Measurements from ENCODE around the gene CLNK.

GRCh38 chr4:10457255-10457801, 227.2 kb downstream of the CLNK start, which contains the start of gene ZNF518B:
- TF ChIP-seq, protein P1, sequence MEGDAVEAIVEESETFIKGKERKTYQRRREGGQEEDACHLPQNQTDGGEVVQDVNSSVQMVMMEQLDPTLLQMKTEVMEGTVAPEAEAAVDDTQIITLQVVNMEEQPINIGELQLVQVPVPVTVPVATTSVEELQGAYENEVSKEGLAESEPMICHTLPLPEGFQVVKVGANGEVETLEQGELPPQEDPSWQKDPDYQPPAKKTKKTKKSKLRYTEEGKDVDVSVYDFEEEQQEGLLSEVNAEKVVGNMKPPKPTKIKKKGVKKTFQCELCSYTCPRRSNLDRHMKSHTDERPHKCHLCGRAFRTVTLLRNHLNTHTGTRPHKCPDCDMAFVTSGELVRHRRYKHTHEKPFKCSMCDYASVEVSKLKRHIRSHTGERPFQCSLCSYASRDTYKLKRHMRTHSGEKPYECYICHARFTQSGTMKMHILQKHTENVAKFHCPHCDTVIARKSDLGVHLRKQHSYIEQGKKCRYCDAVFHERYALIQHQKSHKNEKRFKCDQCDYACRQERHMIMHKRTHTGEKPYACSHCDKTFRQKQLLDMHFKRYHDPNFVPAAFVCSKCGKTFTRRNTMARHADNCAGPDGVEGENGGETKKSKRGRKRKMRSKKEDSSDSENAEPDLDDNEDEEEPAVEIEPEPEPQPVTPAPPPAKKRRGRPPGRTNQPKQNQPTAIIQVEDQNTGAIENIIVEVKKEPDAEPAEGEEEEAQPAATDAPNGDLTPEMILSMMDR (IDR thresholded peaks at IDR 0.05 in 8 of 11, conservative IDR thresholded peaks at IDR 0.05 in 3 of 11) = peak in 1 of 11 experiments; percentile 7
- peak in 1 of 3 donors; percentile 41 for TF ChIP-seq POLR2A (IDR thresholded peaks at IDR 0.05)
